ENCODE data around the gene FBXO44.
A peak's percentile ranks its signal among the peaks of the same experiment; 100 is the strongest.

Gene FBXO44

DNA sequence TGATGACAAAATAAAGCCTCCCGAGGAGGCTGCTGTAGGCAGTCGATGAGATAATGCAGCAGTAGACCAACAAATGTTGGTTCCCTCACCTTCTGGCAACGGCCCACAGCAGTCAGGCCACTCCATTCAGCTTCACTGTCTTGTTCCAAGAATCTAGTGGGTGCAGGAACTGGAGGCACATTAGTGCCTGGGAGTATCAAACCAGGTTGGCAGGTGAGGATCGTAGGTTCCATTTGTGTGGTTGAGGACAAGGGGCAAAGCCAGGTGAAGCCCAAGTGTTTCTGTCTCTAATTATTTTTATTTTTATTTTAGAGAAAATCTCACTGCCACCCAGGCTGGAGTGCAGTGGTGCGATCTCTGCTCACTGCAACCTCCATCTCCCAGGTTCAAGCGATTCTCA is 13.7 kb upstream of the FBXO44 start:
- DNase-seq: no peak

DNA sequence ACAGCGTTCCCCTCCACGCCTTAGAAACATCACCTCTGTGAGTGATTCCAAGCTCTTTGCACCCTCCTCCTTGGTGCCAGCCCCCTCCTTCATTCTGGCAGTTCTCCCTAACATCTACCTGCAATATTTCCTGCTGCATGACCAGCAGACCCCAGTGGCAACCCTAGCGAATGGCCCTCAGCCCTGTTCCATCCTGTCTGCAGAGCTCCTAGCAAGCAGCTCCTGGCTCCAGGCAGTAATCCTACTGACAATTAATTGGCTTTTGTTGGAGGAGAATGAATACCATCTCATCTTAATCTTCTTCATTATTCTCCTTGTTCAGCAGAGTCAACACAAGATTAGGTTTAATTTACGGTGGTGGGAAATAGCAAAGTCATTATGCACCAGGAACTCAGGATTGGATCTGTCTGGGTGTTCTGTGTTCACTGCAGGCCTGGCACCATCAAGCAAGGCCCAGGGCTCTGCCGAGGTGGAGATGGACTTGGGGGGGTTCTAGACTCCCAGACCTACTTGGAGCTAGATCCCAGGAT is 12.8 kb upstream of the FBXO44 start:
- no peak for DNase-seq

DNA sequence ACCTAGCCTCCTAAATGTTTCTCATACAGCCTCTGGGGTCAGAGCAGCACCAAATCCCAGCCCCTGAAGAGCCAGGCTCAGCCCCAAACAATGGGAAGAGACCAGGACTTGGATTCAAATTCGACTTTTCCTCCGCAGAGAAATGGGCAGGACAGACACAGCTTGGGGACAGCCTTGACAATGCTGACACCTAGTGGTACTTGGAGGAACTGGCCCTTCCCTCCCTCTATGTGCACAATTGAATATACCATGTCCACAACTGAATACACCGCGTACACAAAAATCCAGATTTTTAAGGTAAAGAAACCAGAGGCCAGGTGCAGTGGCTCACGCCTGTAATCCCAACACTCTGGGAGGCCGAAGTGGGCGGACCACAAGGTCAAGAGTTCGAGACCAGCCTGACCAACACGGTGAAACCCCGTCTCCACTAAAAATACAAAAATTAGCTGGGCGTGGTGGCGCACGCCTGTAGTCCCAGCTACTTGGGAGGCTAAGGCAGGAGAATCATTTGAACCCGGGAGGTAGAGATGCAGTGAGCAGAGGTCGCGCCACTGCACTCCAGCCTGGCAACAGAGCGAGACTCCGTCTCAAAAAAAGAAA is 12.2 kb upstream of the FBXO44 start:
- DNase-seq: peak; percentile 71

DNA sequence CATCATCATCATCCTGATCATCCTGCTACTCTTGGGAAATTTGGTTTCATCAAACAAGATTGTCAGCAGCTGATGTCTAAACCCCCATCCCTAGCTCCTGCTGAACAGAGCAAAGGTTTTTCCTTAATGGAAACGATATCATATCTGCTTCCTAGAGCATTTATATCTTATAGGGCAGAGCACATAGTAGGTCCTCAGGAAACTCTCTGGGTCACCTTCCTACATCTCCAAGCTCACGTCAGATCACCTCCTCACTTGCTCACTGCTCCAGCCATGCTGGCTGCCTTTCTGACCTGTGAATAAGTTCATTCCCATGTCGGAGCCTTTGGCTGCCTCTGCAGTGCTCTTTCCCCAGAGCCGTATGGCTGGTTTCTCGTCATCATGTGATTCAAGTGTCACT is 10.9 kb upstream of the FBXO44 start:
- DNase-seq: no peak

DNA sequence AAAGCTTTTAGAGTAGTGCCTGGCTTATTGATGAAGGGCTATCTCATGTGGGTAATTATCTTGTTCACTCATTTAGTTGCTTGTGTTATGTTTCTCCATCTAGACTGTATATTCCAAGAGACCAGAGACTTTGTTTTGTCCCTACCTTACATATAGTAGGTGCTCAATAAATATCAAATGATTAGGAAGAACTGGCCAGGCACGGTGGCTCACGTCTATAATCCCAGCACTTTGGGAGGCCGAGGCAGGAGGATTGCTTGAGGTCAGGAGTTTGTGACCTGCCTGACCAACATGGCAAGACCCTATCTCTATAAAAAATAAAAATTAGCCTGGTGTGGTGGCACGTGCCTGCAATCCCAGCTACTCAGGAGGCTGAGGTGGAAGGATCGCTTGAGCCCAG is 9.4 kb upstream of the FBXO44 start:
- DNase-seq: no peak

DNA sequence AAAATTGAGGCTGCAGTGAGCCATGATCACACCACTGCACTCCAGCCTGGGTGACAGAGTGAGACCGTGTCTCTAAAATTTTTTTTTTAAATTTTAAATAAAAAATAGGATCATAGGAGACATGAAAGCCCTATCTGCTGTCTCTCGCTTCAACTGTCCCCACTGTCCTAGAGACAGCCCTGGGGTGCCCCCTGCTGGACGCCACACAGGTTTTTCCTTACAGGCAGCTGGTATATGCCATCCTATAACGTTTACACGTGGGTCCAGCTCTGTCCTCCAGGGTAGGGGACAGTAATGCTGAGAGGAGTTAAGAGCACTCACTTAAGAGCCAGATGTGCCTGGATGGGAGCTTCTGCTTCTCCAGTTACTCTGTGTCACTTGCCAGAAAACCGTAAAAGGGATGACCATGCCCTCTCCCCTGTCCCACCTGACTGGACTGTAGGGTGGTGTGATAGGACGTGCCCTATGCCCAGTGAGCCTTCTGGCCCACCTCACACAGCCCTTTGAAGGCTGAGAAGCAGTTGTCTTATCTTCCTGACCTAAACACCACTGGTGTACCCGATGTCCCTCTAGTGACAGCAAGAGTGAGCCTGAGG is 8.9 kb upstream of the FBXO44 start:
- peak; percentile 82 for DNase-seq

DNA sequence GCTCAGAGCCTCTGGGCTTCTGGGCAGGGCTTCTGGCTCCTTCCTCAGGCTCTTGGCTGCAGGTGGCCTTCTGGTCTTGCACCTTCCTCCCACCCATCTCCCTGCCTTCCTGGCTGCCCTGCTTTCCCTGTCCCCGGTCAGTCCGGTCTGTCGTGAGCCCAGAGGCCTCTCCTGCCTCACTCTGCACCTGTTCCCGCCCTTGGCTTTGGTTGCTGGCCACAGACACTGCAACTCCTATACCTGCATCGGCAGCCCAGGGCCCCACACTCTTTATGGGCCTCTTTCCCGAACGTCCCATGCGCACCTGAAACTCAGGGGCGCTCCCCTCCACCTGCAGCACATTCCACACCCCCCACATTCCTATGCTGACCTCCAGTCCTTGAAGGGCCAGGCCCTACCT is 8.4 kb upstream of the FBXO44 start:
- no peak for DNase-seq

DNA sequence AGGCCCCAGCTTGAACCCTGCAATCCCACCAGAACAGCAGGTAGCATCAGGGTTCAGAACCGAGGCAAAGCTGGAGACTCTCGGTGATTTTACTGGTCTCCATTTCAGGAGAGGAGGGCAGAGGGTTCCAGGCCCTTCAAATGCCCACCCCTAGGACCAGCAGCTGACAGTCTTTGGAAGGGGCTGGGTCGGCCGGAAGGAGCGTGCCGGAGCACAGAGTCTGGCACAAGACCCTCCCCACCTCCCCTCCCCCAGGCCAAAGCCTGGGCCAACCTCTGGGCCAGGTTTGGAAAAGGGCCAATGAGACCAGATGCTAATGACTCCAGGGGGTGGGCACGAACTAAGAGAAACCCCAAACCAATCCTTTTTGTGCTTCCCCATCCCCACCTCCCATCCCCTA is 7.3 kb upstream of the FBXO44 start:
- DNase-seq: no peak

DNA sequence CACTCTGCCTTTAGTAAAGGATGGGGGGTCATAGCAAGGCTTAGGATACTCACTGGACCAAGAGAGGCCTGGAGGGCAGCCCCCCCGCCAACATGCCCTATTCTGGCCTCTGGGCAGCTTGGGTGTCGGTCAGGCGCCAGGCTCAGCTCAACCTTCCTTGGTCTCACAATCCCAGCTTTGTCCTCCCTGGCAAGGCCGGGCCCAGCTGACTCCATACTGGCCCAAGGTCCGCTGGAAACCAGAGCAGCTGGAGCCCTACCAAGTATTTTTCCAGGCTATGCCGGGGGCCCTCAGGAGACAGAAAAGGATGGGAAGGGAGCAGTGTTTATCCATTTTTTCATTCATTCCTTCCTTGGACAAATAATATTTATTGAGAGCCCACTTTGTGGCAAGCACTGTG is 6.6 kb upstream of the FBXO44 start:
- no peak for DNase-seq

DNA sequence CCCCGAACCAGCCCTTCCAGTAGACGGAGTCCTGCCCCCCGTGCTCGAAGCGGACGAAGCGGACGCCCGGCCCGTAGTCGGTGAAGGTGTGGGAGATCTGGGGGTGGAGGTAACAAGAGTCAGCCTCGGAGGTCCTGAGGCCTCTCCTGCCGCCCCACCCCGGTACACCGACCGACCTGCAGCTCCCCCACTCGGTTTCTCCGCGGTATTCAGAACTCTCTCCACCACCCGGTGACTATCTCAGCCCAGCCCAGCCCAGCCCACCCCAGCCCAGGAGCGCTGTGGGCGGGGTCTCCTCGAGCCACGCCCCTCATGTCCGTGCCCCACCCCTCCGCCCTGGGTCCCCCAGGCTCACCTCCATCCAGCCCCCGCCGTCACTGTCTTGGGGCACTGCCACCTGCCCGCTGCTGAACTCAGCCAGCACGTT is 5.9 kb upstream of the FBXO44 start:
- peak; percentile 40 for DNase-seq

DNA sequence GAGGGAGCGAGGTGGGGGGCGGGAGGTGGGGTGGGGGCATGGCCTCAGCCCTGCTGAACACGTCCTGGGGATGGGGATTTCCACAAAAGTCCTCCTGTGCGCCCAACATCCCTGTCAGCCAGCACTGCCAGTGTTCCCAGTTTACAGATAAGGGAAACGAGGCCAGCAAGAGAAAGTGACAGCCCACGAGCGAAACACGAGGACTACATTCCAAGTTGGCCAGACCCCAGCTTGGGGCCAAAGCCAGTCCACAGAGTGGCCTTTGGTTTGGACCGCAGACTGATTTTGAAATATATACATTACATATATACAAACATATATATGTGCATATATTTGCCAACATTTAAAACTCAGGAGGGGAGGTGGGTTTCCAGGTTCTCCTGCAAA is 5.4 kb upstream of the FBXO44 start:
- no peak for DNase-seq

DNA sequence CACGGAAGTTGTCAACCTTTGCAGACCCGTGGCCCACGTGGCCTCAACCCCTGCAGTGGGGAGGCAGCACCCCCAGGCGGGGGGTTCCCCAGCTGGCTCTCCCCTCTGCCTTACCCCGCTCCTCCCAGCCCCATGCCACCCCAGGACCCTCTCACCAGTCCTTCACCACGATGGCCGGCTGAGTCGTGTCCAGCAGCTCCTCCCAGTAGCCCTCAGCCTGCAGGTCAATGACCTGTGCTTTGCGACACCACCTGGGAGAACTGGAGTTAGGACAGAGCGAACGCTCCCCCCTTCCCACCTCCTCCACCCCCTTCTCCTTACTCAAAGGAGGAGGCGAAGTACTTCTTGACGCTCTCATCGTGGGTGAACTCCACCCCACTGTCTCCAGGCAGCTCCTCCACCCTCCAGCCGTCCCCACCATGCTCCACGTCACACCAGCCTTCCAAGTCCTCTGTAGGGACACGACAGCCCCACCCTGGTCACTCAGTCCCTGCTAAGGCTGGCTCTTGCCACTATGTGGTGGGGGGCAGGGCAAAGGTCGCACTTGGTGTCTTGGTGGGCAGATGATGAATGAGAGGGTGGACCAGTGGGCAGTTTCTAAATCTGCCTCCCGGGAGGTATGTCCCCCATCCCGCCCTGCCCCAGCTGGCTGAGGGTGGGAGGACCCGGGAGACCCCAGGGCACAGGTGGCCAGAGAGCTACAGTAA is 4.9 kb upstream of the FBXO44 start:
- no peak for DNase-seq

DNA sequence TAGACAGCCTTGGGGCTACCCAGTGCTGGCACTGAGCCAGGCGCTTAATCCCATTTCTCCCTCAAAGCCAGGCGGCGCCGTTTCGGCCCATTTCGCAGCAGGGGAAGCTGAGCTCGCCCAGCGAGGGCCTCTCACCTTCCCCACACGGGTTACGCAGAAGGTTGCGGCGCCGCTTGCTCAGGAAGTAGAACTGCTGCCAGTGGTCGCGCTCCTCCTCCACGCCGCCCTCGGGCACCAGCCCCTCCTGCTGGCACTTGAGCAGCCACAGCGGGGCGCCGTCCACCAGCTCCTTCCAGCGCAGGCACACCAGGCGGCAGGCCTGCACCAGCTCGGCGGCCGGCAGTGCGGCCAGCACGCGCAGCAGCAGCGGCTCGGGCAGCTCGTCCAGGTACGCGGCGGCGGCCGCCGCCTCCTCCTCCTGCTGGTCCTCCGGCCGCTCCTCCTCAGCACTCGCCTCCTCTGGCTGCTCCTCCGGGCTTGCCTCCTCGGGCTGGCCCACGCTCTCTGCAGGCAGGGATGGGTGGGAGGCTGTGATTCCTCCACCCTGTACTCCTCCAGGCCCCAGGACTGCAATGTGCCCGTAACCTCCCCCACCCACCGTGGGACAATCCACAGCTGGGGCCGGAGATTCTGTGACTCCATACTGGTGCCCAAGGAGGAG is 4.2 kb upstream of the FBXO44 start:
- peak; percentile 84 for DNase-seq

DNA sequence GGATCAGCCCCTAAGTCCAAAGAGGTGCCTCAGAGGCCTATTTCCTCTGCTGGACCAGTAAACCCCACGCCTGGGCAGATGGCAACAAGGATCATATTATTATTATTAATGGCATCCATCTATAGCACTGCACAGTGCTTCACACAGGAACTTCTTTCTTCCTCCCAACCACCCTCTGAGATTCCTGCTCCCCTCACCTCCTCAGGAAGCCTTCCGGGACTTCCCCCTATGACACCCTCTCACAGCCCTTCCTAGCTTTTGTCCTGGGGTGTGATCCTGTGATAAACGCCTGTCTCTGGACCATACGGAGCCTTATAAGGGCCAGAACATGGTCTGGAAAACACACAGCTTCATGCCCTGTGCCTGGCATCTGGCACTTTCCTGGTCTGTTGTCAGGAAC is 3.7 kb upstream of the FBXO44 start:
- no peak for DNase-seq

DNA sequence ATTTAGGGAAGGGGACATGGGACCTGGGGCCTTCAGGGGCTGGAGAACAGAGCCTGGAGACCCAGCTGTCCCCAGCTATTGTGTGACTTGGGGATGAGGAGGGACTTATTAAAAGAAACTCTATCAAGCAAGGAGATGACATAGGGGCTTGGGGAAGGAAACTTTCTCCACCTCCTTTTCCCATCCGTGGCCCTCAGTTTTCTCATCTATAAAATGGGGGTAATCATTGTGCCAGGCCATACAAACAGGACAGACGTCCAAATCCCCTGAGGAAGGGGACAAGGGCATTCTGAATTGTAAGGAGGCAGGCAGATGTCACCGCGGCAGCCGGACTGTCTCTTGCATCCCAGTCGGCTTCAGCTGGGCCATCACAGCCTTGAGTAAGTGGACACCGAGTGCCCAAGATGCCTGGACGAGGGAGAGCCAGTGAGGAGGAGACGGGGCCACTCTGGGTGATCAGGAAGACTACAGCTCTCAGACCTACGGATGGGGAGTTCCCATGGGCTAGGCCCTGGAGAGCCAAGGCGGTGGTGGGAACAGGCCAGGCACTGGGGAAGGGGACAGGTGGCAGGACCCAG is 2.4 kb upstream of the FBXO44 start:
- no peak for DNase-seq

DNA sequence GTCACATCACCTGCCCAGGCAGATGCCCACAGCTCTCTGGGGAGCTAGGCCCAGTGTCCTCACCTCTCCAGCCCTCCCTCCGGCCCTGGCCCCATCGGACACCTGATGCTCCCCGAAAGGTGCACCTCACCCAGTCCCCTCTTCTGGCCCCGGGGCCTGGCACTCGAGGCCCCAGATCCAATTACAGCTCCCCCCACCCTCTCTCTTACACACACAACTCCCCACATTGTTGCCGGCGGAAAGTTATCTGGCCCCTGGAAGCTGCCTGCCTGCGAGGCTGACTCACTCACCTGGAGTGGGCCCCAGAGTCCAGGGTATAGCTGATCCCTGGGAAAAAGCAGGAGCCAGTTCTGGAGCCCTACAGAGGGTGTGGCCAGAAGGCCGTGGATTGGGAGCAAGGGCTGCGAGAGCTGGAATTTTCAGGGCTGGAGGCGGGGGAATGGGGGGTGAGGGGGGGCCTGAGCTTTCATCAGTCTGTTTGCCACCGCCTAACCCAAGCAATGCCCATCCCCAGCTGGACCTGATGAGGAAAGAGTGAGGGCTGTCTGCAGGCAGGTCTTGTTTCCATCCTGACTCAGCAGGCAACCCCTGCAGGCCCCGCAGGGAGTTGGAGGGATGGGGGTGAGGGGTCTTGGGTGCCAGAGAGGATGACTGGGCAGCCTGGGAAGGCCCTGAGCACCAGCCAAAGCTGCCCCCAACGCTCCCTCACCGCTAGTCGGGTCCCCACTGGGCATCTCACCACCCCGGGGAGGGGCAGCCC is 1.4 kb upstream of the FBXO44 start:
- no peak for DNase-seq

DNA sequence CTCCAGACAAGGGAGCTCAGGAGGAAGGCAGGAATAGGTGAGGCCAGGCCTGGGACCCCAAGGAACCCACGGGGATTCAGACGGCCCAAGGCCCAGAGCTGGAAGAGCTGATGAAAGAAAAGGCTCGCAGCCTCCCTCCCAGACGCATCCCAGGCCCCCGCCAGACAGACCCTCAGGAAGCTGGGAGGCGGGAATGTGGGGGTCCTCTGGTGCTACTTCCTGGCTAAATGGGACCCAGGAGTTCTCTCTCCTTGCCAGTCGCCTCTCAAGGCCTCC is 878 bp upstream of the FBXO44 start:
- DNase-seq: no peak

DNA sequence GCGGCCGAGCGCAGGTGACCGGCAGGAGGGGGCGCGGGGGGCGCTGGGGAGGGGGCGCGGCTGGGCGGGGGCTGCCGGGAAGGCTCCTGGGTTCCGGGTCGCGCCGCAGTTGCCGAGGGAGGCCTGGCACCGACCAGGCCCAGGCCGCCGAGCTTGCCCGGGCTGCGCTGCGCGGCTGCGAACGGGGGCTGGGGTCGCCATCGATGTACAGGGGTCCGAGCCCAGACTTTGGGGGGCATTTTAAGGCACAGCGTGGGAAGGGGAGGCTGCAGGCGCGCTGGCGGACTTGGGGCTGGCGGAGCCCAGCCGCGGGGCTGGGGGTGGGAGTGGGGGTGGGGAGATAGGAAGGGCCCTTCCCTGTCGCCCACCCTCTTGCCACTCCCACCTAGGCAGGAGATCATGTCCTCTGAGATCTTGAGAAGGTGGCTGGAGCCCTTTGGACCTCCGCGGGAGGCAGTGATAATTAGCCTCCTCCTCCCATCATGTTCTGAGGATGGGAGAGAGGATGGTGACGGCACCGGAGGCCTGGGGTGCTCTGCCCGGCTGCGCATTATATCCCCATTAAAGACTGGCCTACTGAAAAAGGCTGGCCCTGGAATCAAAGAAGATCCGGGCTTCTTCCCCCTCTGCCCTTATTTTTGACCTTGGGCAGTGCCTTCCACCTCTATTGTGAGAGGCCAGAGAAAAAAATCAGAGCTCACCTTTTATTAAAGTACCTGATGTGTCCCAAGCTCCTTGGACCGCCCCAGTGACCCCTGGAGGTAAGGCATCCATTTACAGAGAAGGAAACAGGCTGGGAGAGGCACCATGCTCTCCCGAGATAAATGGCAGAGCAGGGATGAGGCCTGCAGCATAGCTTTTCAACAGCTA is 497 bp downstream of the FBXO44 start:
- no peak for DNase-seq

DNA sequence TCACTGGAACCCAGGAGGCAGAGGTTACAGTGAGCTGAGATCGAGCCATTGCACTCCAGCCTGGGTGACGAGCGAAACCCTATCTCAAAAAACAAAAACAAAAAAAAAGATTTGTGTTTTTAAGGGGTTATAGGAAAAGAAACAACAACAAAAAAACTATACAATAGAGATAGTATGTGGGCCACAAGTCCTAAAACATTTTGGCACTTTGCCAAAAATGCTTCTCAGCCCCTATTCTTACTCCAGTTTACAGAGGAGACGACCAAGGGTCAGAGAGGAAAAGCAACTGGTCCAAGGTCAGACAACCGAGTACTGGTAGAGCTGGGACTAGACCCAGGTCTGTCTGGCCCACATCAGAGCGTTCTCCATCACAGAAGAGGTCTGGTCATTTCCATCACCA is 3.0 kb downstream of the FBXO44 start:
- no peak for DNase-seq

DNA sequence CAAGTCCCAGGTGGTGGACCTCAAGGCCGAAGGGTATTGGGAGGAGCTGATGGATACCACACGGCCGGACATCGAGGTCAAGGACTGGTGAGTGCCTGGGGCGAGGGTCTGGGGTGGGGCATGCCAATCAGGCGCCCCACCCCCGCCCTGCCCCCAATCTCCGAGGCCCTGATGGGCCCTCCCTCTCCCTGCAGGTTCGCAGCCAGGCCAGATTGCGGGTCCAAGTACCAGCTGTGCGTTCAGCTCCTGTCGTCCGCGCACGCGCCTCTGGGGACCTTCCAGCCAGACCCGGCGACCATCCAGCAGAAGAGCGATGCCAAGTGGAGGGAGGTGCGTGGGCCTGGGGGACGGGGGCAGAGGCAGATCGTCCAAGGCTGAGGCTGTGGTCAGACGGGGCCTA is 3.9 kb downstream of the FBXO44 start:
- no peak for DNase-seq

DNA sequence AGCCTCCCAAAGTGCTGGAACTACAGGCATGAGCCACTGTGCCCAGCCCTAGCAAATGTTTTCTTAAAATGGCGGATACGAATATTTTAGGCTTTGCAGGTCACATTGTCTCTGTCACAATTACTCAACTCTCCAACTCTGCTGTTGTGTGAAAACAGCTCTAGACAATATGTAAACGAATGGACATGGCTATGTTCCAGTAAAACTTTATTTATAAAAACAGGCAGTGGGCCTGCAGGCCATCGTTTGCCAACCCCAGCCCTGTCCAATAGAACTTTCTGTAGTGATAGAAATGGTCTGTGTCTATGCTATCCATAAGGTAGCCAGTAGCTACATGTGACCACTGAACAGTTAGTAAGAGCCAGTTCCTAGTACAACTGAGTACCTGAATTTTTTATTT is 5.1 kb downstream of the FBXO44 start:
- no peak for DNase-seq

DNA sequence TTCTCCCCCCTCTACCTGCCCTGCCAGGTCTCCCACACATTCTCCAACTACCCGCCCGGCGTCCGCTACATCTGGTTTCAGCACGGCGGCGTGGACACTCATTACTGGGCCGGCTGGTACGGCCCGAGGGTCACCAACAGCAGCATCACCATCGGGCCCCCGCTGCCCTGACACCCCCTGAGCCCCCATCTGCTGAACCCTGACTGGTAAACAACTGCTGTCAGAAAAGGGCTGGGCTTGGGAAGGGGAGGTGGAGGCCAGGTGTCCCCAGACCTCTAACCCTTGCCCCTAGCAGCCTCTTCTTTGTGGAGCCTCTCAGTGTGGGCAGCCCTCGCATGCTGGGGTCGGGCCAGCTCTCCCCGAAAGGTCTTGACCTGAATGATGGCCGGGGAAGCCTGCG is 6.4 kb downstream of the FBXO44 start:
- no peak for DNase-seq
